ENCODE measurements around the gene RAPGEF4.

RAPGEF4 gene

DNA sequence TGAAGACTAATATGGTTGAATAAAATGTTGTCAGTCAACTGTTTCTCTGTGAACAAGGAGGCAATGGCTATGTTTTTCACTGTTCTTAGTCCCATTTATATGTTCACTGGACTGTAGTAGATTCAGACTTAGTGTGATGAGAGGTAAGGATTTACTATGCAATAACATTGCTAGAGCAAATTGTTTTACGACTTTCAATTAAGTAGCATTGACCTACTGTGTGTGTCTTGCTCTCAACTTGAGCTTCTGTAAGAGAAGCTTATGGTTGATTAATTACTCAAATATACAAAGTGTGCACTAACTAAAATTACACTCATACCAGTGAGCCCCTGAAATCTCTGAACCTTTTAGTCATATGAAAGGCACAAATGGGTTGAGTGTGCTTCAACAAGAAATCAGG, 168.6 kb downstream of the RAPGEF4 start:
- DNase-seq (ENCODE audit: extremely low read depth, low read depth): no peak
- TF ChIP-seq, protein P1, sequence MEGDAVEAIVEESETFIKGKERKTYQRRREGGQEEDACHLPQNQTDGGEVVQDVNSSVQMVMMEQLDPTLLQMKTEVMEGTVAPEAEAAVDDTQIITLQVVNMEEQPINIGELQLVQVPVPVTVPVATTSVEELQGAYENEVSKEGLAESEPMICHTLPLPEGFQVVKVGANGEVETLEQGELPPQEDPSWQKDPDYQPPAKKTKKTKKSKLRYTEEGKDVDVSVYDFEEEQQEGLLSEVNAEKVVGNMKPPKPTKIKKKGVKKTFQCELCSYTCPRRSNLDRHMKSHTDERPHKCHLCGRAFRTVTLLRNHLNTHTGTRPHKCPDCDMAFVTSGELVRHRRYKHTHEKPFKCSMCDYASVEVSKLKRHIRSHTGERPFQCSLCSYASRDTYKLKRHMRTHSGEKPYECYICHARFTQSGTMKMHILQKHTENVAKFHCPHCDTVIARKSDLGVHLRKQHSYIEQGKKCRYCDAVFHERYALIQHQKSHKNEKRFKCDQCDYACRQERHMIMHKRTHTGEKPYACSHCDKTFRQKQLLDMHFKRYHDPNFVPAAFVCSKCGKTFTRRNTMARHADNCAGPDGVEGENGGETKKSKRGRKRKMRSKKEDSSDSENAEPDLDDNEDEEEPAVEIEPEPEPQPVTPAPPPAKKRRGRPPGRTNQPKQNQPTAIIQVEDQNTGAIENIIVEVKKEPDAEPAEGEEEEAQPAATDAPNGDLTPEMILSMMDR (IDR thresholded peaks at IDR 0.05; ENCODE audit: low read depth, low read length): no peak

DNA sequence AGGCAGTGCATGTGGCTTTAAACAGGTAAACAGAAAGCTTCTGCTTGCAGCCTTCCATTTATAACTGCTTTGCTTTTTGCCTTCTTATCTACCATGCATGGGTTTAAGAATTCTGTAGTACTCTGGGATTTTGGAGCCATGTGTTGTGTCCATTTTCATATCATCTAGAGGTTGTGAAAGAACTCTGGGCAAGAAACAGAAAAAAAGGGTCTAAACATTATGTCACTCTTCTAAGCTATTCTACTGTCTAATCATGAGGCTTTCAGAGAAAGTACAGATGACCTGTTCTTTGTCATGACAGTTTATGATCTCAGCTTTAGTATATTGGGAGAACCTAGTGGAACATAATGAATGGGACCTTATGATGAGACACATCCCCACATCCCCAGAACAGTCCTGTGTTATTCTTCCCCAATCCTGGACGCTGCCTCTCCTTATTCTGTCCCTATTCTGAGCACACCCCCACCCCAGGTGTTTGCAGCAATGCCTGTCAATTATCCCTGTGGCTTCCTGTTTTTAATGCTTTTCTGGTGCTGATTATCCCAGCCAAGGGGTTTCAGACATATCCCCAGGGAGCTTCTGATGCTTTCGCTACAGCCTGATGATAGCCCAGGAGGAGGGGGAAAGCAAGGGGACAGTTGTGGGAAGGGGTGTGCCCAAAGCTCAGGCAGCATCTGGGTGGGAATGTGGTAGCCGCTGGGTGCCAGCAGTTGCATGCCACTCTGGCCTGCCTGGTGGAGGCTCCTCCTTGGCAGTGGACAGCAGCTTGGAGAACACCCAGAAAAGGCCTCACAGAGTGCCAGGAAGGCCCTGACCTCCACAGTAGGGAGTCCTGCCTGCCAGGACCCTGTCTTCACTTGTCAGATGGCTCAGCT, 170.5 kb downstream of the RAPGEF4 start:
- TF ChIP-seq, protein P1 (IDR thresholded peaks at IDR 0.05; ENCODE audit: low read depth, low read length): no peak
- no peak for DNase-seq (ENCODE audit: extremely low read depth, low read depth)

DNA sequence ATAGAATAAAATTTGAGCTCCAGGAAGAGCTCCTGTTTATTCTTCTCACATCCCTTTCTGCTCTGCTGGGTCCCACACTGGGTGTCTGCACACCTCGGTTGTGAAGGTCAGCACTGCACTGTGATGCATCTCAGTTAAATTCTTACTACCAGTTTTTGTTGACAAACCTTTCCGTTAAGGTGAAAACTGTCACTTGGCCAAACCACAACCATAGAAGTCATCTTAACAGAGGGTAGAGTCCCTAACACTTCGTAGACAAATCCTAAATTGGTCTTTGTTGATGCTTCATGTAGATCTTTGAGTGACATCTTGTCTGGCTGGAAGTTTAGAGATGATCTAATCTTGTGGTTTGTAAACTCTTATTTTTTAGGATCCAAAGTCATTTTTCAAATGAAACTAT, 172.6 kb downstream of the RAPGEF4 start:
- DNase-seq (ENCODE audit: extremely low read depth, low read depth): no peak

DNA sequence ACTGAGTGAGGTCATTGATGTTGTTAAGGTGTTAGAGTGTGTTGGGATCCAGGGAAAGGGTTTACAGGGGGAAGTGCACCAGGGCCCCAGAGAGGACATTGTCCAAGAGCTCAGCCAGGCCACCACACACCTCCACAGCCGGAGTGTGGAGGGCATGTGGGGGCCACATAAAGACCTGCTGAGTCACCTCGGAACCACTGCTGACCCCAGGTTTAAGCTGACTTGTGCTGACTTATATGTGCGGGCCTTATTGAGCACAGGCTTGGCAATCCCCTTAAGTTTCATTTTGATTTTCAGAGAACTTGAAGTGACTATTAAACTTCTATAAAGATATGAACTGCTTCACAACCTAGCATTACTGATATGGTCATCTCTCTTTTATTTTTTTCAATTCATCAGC, 173.8 kb downstream of the RAPGEF4 start:
- DNase-seq (ENCODE audit: extremely low read depth, low read depth): no peak
- TF ChIP-seq, protein P1 (IDR thresholded peaks at IDR 0.05; ENCODE audit: low read depth, low read length): no peak

More for the DNA sequence above, 172.6 kb downstream of the RAPGEF4 start:
- TF ChIP-seq, protein P1 (IDR thresholded peaks at IDR 0.05; ENCODE audit: low read depth, low read length): no peak

DNA sequence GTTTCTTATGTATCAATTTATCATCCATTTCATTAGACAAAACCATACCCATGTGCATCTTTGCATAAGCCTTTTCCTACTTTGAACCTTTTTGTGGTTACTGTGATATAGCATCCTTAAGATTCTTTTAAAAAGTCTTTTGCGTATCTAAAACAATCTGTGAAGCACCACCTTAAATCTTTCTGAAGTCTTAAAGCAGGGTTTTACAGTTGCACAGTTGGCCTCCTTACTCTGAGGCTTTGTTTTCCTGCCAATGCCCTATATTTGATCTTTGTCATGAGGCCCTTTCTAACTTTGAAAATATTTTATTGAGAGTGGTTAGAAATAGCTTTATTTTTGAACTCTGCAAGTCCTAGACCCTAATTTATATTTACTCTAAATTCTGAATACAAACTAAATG, 176.6 kb downstream of the RAPGEF4 start:
- no peak for DNase-seq (ENCODE audit: extremely low read depth, low read depth)
- TF ChIP-seq, protein P1 (IDR thresholded peaks at IDR 0.05; ENCODE audit: low read depth, low read length): no peak

DNA sequence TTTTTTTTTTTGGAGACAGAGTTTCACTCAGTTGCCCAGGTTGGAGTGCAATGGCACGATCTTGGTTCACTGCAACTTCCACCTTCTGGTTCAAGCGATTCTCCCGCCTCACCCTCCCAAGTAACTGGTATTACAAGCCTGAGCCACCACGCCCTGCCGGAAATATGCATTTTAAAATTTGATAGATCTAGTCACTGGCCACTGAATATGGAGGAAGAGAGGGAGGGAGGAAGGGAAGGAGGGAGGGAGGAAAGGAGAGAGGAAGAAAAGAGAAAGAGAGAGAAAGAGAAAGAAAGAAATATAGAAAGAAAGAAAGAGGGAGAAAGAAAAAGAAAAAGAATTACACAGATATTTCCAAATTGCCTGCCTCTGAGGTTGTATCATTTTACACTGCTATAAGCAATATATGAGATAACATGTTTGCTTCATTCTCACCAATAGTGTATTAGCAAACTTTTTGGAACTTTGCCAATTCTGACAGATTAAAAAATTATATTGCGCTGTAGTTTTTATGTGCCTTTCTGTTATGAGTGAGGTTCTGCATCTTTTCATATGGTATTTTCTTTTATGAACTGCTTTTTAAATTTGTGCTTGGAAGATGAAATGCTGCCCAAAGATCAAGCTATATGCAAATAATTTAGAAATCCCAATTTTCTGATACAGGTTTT, 178.8 kb downstream of the RAPGEF4 start:
- TF ChIP-seq, protein P1 (IDR thresholded peaks at IDR 0.05; ENCODE audit: low read depth, low read length): no peak

DNA sequence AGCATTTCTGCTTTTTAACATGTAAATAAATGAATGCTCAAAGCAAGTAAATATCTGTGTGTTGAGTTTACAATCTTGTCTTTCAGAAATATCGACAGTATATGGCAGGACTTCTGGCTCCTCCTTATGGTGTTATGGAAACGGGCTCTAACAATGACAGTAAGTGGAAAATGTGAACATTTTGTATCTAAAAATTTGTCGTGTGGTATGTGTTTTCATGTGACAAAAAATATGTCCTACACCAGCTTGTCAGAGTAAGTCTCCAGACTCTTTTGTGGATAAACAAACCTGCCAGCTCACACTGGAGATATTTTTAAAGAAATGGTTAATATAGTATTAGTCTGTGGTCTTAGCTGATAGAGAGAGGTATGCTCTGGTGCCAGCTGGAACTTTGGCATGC, 182.1 kb downstream of the RAPGEF4 start:
- TF ChIP-seq, protein P1 (IDR thresholded peaks at IDR 0.05; ENCODE audit: low read depth, low read length): no peak
- DNase-seq (ENCODE audit: extremely low read depth, low read depth): no peak

More for the DNA sequence above, 178.8 kb downstream of the RAPGEF4 start:
- no peak for DNase-seq (ENCODE audit: extremely low read depth, low read depth)

All from AG09319 (cell line).